Measurements from ENCODE around the gene WBP11. TPM values are rescaled to one million over a fixed set of nuclear protein-coding genes. Genes with fewer than 3 reads are reported as not detected.

Gene WBP11
- polyA plus RNA-seq (ENCODE audit: insufficient read length in 3 of 3), result 100 to 1,000 TPM in 2 of 3 donors, 10 to 100 TPM in 1; 89.7 to 104 (median 103) TPM
- long read RNA-seq, donor 1, full-length matches to known transcripts, result 16 of 16 reads
- long read RNA-seq, donor 1, partial matches to known transcripts, result 0 of 16 reads
- long read RNA-seq, donor 1, other reads (novel, unspliced or antisense), result 0 of 16 reads
- long read RNA-seq, donor 2, full-length matches to known transcripts, result 18 of 24 reads
- long read RNA-seq, donor 2, partial matches to known transcripts, result 6 of 24 reads
- long read RNA-seq, donor 2, other reads (novel, unspliced or antisense), result 0 of 24 reads
- long read RNA-seq, donor 3, full-length matches to known transcripts, result 14 of 25 reads
- long read RNA-seq, donor 3, partial matches to known transcripts, result 11 of 25 reads
- long read RNA-seq, donor 3, other reads (novel, unspliced or antisense), result 0 of 25 reads
- long read RNA-seq, donor 4, full-length matches to known transcripts, result 19 of 25 reads
- long read RNA-seq, donor 4, partial matches to known transcripts, result 6 of 25 reads
- long read RNA-seq, donor 4, other reads (novel, unspliced or antisense), result 0 of 25 reads
- long read RNA-seq, donor 5, full-length matches to known transcripts, result 8 of 8 reads
- long read RNA-seq, donor 5, partial matches to known transcripts, result 0 of 8 reads
- long read RNA-seq, donor 5, other reads (novel, unspliced or antisense), result 0 of 8 reads
- long read RNA-seq, donor 6, full-length matches to known transcripts, result 18 of 18 reads
- long read RNA-seq, donor 6, partial matches to known transcripts, result 0 of 18 reads
- long read RNA-seq, donor 6, other reads (novel, unspliced or antisense), result 0 of 18 reads
- long read RNA-seq, donor 7, full-length matches to known transcripts, result 17 of 27 reads
- long read RNA-seq, donor 7, partial matches to known transcripts, result 10 of 27 reads
- long read RNA-seq, donor 7, other reads (novel, unspliced or antisense), result 0 of 27 reads
- long read RNA-seq, donor 8, full-length matches to known transcripts, result 7 of 12 reads
- long read RNA-seq, donor 8, partial matches to known transcripts, result 5 of 12 reads
- long read RNA-seq, donor 8, other reads (novel, unspliced or antisense), result 0 of 12 reads
- long read RNA-seq, donor 9, full-length matches to known transcripts, result 28 of 38 reads
- long read RNA-seq, donor 9, partial matches to known transcripts, result 10 of 38 reads
- long read RNA-seq, donor 9, other reads (novel, unspliced or antisense), result 0 of 38 reads
- long read RNA-seq, donor 10, full-length matches to known transcripts, result 19 of 32 reads
- long read RNA-seq, donor 10, partial matches to known transcripts, result 13 of 32 reads
- long read RNA-seq, donor 10, other reads (novel, unspliced or antisense), result 0 of 32 reads
- long read RNA-seq, donor 11, full-length matches to known transcripts, result 10 of 17 reads
- long read RNA-seq, donor 11, partial matches to known transcripts, result 7 of 17 reads
- long read RNA-seq, donor 11, other reads (novel, unspliced or antisense), result 0 of 17 reads
- long read RNA-seq, donor 12, full-length matches to known transcripts, result 23 of 32 reads
- long read RNA-seq, donor 12, partial matches to known transcripts, result 9 of 32 reads
- long read RNA-seq, donor 12, other reads (novel, unspliced or antisense), result 0 of 32 reads
- long read RNA-seq, donor 13, full-length matches to known transcripts, result 10 of 10 reads
- long read RNA-seq, donor 13, partial matches to known transcripts, result 0 of 10 reads
- long read RNA-seq, donor 13, other reads (novel, unspliced or antisense), result 0 of 10 reads
- long read RNA-seq, donor 14, result 0 reads
- long read RNA-seq, donor 15, full-length matches to known transcripts, result 22 of 31 reads
- long read RNA-seq, donor 15, partial matches to known transcripts, result 9 of 31 reads
- long read RNA-seq, donor 15, other reads (novel, unspliced or antisense), result 0 of 31 reads
- long read RNA-seq, donor 16, full-length matches to known transcripts, result 16 of 22 reads
- long read RNA-seq, donor 16, partial matches to known transcripts, result 6 of 22 reads
- long read RNA-seq, donor 16, other reads (novel, unspliced or antisense), result 0 of 22 reads

GRCh38 chr12:14803011-14803829, at the start of gene WBP11, which contains the start of gene C12orf60:
TSS of gene WBP11 (minus strand) at chr12:14803478. CDS start at chr12:14801383, 2,095 bp downstream.
TSS of gene C12orf60 (plus strand) at chr12:14803670. CDS start at chr12:14822936, 19,266 bp downstream.
- DNase-seq, result peak; percentile 99

GRCh38 chr12:14852880-14853279, 49.6 kb upstream of the WBP11 start:
- no peak for DNase-seq

- no peak for DNase-seq
Measured at GRCh38 chr12:14850929-14851663, 47.8 kb upstream of the WBP11 start.

DNA sequence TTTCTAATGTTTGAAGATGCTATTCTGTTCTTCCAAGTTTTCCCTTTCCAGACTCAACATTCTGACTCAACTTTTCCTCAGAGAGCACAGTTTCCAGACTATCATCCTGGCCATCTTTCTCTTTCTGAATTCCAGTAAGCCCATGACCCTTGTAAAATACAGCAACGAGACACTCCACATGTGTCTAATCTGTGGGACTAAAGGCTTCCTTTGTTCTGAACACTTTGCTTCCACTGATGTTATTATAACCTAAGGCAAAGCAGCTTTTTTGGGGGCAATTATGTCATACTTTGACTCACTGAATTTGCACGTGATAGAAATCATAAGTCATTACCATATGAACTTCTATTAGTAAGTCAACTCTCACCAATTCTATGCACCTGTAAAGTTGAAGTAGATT, 46.4 kb upstream of the WBP11 start:
- no peak for DNase-seq

DNA sequence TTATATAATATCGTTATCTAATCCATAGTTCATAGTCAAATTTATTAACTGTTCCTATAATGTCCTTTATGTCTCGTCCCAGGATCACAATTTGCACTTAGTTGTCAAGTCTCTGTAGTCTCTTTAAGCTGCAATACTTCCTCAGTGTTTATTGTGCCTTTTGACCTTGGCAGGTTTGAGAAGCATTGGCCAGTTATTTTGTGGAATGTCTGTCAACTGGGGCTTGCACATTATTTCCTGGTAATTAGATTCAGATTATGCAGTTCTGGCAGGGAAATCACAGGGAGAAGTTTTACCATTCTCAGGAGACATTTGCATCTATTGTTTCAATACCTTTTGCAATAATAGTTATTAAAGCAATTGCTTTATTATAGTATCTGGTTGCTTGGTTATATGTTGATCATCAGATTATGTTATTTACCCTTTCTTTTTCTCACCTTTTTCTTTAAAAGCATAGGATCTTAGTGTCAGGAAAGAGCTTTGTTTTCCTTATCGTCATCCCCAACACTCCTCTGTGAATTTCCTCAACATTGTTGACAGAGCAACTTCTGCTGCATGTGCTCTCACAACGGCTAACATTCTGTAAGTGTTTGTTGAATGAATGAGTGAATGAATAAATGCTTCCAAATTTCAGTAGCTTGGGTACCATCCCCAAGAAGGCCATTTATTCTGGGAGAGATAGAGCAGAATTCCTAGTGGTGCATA, 43.8 kb upstream of the WBP11 start:
- DNase-seq, result no peak

DNA sequence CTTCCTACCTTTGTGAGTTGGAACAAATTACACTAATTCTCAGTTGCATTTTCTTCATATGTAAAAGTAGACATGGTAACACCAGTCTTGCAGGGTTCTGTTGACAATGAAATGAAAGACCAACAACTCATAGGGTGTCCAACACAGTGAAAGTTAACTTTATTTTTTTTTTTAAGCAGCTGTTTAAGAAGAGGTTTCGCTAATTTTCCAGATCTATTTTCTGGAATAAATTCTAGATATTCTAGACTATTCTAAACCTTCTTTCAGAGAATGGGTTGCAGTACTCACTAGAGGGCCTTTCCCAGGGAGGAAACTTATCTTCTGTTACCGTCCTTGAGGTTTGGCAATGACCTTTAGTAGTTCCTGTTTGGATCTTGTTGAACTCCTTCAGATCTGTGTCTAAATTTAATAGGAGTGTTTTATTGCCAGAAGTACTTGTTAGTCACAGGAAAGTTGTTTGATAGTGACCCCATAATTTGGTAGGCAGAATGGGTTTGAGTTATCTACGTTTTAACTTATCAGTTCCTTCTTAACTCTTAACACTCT, 42.8 kb upstream of the WBP11 start:
- DNase-seq, result no peak

GRCh38 chr12:14845350-14845750, 42.1 kb upstream of the WBP11 start:
- DNase-seq, result peak; percentile 66

- no peak for DNase-seq
Measured at GRCh38 chr12:14844401-14844800, 41.1 kb upstream of the WBP11 start.

DNA sequence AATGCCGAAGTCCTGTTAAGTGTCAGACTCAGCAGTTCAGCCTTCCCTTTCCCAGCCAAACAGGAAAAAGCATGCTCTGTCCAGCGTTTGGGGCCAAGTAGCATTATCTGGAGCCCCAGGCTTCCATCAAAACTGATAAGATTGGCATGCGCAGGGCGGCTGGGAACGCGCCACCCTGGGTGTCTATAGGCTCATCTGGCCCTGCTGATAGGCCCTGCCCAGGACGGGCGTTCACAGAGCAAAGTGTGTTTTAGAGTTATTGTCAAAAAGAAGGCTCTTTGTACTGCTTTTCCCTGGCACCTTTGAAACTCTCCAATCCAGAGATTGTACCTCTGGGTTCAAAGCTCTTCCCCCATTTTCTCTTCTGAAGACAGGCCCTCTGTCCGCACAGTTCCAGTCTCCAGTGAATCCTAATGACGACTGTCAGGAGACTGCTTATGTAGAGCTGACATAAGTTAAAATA, 40.2 kb upstream of the WBP11 start, which contains the start of gene ART4:
Gene ART4 (minus strand): TSS at position 102 of the 463 bp plus-strand sequence. CDS start 413 bp downstream, outside the sequence.
- DNase-seq, result no peak

DNA sequence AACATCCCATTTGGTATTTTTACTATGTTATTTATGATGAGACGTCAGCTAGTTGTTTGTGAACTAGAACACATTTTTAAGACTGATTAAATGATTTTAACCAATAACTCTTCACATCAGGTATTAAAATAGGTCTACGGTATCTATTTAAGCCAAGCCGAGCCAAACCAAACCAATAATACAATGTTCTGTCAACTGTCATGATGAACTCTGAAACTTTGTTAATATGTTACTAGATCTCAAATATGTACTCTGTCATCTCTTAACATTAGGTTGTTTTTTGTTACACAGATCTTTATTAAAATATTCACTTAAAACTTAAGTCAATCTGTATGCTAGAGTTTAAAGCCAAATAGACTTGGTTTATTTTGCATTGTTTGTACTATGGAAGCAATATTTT, 39.0 kb upstream of the WBP11 start:
- DNase-seq, result no peak

GRCh38 chr12:14841761-14842160, 38.5 kb upstream of the WBP11 start:
- peak; percentile 37 for DNase-seq

DNA sequence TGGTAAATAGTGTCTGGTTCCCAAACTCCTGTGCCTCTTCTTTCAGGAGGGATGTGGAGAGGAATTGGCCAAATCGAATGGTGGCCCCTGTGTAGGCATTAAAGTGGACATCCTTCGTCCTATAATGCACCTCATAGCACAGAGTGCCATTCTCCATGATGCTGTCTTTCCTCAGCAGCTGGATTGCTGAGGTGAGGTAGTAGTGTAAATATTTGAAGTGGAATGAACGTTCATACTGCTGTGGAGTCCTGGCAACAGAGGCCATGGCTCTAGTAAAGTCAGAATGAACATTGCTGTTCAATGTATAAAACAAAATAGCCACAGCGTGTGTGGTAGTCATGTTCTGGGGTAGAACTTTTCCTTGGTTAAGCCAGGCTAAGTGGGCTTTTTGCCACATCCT, 37.3 kb upstream of the WBP11 start:
- DNase-seq, result no peak

DNA sequence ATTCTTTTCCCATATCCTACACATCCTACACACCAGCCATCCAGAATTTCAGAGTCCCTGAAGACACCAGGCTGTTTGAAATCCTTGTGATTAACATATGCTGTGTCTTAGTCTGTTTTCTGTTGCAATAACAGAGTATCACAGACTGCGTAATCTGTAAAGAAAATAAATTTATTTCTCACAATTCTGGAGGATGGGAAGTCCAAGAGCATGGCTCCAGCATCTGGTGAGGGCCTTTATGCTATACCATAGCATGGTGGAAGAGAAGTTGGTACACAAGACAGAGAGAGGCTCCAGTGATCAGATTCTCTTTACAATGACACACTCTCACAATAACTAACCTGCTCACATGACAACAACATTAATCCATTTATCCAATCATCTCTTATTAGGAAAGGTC, 36.0 kb upstream of the WBP11 start:
- DNase-seq, result no peak

DNA sequence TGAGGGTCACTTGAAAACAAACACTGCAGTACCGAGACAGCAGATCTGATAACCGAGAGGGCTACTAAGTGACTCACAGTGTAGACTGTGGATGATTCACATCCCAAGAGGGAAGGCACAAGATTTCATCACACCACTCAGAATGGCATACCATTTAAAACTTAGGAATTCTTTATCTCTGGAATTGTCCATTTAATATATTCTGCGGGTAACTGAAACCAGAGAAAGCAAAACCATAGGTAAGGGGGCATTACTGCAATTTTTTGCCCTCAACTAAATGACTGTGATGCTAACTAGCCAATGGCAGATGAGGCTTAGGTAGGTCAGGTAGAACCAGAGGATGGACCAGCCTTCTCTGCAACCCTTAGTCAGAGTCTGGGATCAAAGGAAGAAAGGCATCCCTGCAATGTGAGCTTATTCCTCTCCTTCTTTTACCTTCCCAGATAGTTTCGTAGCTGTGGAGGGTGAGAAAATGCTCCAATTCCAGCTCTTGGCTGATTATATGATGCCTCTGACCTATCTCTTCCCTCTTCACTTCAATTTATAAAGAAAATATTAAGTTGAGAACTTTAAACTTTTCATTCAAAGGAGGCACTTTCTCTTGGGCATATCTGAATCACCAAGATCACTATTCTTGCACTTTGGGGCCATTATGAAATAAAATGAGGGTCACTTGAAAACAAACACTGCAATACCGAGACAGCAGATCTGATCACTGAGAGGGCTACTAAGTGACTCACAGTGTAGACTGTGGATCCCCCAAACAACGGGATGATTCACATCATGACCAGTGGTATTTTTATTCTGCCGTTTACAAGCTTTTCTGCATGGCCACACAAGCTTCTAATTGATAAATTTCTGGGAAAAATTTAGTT, 33.3 kb upstream of the WBP11 start:
- no peak for DNase-seq

DNA sequence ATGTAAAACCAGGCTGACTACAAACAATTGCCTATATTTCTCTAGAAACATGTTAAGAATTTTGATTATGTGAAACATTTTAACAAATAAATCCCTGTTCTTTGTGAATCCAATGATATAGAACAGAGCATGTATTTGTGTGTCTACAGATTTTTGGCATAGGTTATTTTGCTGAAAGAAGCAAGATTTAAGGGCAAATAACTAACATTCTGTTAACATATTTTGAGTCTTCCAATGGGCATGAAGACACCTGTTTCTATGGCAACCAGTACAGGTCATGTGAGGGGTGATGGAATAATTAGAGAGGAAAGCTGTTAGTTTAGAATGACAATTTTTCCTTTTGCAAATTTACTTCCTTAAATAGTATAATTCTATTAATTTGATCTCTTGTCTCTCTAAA, 31.2 kb upstream of the WBP11 start:
- DNase-seq, result no peak

DNA sequence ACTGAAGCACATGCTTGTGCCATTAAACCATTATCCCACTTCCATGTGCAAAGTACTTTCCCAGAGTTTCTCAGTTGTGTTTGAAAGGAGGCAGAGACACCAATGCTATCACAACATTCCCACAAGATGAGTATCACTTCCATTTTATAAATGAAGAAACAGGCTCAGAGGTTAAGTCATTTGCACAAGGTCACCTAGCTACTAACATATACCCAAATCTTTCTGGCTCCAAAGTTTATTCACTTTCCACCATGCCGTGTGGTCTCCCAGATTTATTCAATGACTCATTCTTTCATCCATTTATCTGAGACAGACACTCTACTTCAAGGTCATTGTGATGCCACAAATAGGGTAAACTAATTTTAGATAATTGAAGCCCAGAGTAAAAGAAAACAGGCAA, 30.7 kb upstream of the WBP11 start:
- DNase-seq, result no peak
